Parathyroid adenoma (tissue), 2 donors: ENCODE results near the gene VSIR.
A peak's percentile ranks its signal among the peaks of the same experiment; 100 is the strongest.

Experiments used
- H2AFZ ChIP-seq: fragments of 300-600 bp; sonication (generic); one replicate; pipeline ENCODE4 v1.7.0; 2017; ENCODE audit warnings: antibody characterized with exemption, mild to moderate bottlenecking
- H3K27ac ChIP-seq: fragments of 300-600 bp; sonication (generic); one replicate; pipeline ENCODE4 v1.7.0; 2017
- H3K27me3 ChIP-seq: fragments of 300-600 bp; sonication (generic); one replicate; pipeline ENCODE4 v1.7.0; 2017; ENCODE audit warnings: low read length; ENCODE audit not compliant: control insufficient read depth, insufficient read depth
- H3K36me3 ChIP-seq: fragments of 300-600 bp; sonication (generic); one replicate; pipeline ENCODE4 v1.7.0; 2017; ENCODE audit warnings: low read length; ENCODE audit not compliant: control insufficient read depth, insufficient read depth
- H3K4me1 ChIP-seq: fragments of 300-600 bp; sonication (generic); one replicate; pipeline ENCODE4 v1.7.0; 2017; ENCODE audit warnings: control low read depth
- H3K4me2 ChIP-seq: fragments of 300-600 bp; sonication (generic); one replicate; pipeline ENCODE4 v1.7.0; 2017; ENCODE audit warnings: low read length
- H3K4me3 ChIP-seq: fragments of 300-600 bp; sonication (generic); one replicate; pipeline ENCODE4 v1.7.0; 2017; ENCODE audit warnings: low read depth, low read length
- H3K79me2 ChIP-seq: fragments of 300-600 bp; sonication (generic); one replicate; pipeline ENCODE4 v1.7.0; 2017; ENCODE audit warnings: control low read depth
- H3K9ac ChIP-seq: fragments of 300-600 bp; sonication (generic); one replicate; pipeline ENCODE4 v1.7.0; 2017; ENCODE audit warnings: mild to moderate bottlenecking
- H3K9me3 ChIP-seq: fragments of 300-600 bp; sonication (generic); one replicate; pipeline ENCODE4 v1.7.0; 2017; ENCODE audit warnings: low read length; ENCODE audit not compliant: control insufficient read depth
- TF ChIP-seq, protein P1 (sequence below): fragments of 300-600 bp; sonication (generic); IDR thresholded peaks from one replicate; pipeline ENCODE4 v1.7.0; 2017; ENCODE audit warnings: antibody characterized with exemption, mild to moderate bottlenecking
- donor health status: primary hyperparathyroidism.

The VSIR gene

GRCh38 chr10:71708897-71709882 is 64.1 kb downstream of the VSIR start:
- Histone ChIP-seq H2AFZ (no peak overlapping the region), H3K4me1 (no peaks in the 10 kb centered on the region), H3K4me2 (no peak overlapping the region), H3K9ac (no peak overlapping the region), H3K27ac (no peak overlapping the region), H3K27me3 (no peaks in the 10 kb centered on the region), H3K9me3 (no peaks in the 10 kb centered on the region), H3K36me3 (no peaks in the 10 kb centered on the region), H3K79me2 (no peaks in the 10 kb centered on the region), H3K4me3 (no peak overlapping the region)
- TF ChIP-seq, protein P1, sequence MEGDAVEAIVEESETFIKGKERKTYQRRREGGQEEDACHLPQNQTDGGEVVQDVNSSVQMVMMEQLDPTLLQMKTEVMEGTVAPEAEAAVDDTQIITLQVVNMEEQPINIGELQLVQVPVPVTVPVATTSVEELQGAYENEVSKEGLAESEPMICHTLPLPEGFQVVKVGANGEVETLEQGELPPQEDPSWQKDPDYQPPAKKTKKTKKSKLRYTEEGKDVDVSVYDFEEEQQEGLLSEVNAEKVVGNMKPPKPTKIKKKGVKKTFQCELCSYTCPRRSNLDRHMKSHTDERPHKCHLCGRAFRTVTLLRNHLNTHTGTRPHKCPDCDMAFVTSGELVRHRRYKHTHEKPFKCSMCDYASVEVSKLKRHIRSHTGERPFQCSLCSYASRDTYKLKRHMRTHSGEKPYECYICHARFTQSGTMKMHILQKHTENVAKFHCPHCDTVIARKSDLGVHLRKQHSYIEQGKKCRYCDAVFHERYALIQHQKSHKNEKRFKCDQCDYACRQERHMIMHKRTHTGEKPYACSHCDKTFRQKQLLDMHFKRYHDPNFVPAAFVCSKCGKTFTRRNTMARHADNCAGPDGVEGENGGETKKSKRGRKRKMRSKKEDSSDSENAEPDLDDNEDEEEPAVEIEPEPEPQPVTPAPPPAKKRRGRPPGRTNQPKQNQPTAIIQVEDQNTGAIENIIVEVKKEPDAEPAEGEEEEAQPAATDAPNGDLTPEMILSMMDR = no peak

DNA sequence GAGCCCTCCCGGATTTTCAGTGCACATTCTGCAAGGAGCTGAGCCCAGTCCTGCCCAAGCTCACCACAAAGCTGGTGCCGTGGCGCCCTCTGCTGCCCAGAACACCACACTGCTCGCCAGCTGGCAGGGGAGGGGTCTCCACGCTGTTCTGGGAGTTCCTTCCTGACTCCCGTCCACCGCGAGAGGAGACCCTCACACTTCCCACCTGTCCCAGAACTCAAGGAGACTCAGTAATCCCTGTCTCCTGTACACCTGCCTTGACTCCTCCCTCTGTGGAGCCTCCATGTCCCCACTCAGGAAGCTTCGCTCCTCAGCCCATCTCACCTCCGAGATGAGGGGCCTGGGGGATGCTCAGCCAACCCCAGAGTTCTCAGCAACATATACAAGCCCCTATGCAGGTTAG is 65.0 kb downstream of the VSIR start:
- TF ChIP-seq, protein P1 = peak; percentile 56
- Histone ChIP-seq H3K36me3 (no peaks in the 10 kb centered on the region), H3K79me2 (no peaks in the 10 kb centered on the region), H3K27me3 (no peaks in the 10 kb centered on the region), H3K9me3 (no peaks in the 10 kb centered on the region), H3K9ac (no peak overlapping the region), H3K4me3 (no peak overlapping the region), H3K4me2 (no peak overlapping the region), H3K4me1 (no peaks in the 10 kb centered on the region), H2AFZ (no peak overlapping the region), H3K27ac (no peak overlapping the region)

GRCh38 chr10:71707240-71707789 is 66.0 kb downstream of the VSIR start:
- Histone ChIP-seq H2AFZ (no peak overlapping the region), H3K4me1 (no peaks in the 10 kb centered on the region), H3K4me3 (no peak overlapping the region), H3K27me3 (no peaks in the 10 kb centered on the region), H3K4me2 (no peak overlapping the region), H3K36me3 (no peaks in the 10 kb centered on the region), H3K9ac (no peak overlapping the region), H3K27ac (no peak overlapping the region), H3K79me2 (no peaks in the 10 kb centered on the region), H3K9me3 (no peaks in the 10 kb centered on the region)
- TF ChIP-seq, protein P1 = no peak

DNA sequence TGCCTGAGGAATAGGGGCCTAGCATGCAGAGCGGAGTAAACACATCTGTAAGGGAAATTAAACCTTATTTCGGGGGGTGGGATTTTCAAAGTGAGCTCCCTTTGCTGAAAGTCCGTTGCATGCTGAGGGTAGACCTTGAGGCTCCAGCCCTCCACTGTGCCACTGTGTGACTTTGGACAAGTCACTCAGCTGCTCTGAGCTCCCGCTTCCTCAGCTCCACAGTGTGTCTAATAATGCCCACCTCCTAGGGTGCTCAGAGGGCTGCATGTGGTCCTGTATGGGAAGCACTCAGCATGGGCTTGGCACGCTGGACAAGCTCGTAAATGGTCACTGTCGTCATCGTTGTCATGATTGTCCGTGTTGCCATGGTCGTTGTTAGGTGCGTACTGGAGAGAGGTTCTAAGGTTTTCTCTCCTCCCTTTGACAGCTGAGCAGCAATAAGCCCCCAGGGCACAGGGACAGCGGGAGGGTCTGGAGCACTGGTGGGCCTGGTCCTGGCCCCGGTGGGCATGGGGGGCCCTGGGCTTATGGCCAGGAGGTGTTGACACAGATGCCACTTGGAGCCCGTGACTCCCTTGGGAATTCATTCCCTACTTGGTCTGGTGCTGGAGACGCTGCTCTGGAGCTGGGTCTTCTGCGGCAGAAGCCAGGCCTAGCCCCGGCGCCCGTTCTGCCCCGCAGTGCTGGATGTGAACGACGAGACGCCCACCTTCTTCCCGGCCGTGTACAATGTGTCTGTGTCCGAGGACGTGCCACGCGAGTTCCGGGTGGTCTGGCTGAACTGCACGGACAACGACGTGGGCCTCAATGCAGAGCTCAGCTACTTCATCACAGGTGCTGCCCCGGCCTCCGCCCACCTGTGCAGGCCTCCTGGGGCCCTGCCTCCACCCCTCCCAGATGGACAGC is 66.9 kb downstream of the VSIR start:
- Histone ChIP-seq H3K4me2 (no peak overlapping the region), H3K27ac (no peak overlapping the region), H3K4me1 (no peaks in the 10 kb centered on the region), H2AFZ (no peak overlapping the region), H3K79me2 (no peaks in the 10 kb centered on the region), H3K9ac (no peak overlapping the region), H3K36me3 (no peaks in the 10 kb centered on the region), H3K27me3 (no peaks in the 10 kb centered on the region), H3K9me3 (no peaks in the 10 kb centered on the region), H3K4me3 (no peak overlapping the region)
- TF ChIP-seq, protein P1 = no peak
